ENCODE measurements around the gene KCNN1.
A peak's percentile ranks its signal among the peaks of the same experiment; 100 is the strongest.

Gene KCNN1

DNA sequence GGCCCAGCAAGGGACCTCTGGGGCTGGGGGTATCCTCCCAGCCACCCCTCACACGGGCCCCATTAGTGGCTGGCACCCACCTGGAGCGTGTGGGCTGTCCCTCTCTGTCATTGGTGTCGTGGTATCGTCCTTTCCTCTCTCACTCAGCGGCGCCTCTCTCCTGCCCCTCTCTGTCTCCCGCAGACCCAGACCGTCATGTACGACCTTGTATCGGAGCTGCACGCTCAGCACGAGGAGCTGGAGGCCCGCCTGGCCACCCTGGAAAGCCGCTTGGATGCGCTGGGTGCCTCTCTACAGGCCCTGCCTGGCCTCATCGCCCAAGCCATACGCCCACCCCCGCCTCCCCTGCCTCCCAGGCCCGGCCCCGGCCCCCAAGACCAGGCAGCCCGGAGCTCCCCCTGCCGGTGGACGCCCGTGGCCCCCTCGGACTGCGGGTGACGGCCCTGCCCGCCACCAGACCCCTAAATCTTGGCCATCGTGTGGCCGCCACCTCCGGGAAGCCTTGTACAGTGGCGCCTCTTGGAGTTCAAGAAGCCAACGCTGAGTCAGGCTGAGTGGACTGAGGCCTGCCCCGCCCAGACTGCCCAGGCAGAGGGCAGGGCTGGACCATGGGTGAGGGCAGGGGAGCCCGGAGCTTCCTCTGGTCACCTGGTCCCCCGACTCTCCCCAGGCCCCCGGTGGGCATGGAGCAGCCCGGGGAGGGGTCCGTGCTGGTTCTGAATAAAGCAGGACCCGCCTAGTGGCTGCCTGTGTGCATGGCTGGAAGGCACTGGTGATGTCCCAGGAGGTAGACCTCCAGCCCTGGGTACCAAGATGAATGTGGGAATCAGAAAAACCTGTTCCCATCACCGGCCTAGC lies 31.3 kb downstream of the KCNN1 start:
- DNase-seq (ENCODE audit: low read depth) = no peak
- TF ChIP-seq, protein P1, sequence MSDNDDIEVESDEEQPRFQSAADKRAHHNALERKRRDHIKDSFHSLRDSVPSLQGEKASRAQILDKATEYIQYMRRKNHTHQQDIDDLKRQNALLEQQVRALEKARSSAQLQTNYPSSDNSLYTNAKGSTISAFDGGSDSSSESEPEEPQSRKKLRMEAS (IDR thresholded peaks at IDR 0.05; ENCODE audit: low read depth, low read length) = no peak
- TF ChIP-seq MYC (IDR thresholded peaks at IDR 0.05; ENCODE audit: low read depth, low read length) = no peak
- TF ChIP-seq, protein P2, sequence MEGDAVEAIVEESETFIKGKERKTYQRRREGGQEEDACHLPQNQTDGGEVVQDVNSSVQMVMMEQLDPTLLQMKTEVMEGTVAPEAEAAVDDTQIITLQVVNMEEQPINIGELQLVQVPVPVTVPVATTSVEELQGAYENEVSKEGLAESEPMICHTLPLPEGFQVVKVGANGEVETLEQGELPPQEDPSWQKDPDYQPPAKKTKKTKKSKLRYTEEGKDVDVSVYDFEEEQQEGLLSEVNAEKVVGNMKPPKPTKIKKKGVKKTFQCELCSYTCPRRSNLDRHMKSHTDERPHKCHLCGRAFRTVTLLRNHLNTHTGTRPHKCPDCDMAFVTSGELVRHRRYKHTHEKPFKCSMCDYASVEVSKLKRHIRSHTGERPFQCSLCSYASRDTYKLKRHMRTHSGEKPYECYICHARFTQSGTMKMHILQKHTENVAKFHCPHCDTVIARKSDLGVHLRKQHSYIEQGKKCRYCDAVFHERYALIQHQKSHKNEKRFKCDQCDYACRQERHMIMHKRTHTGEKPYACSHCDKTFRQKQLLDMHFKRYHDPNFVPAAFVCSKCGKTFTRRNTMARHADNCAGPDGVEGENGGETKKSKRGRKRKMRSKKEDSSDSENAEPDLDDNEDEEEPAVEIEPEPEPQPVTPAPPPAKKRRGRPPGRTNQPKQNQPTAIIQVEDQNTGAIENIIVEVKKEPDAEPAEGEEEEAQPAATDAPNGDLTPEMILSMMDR (IDR thresholded peaks at IDR 0.05; ENCODE audit: low read depth, low read length) = no peak
- TF ChIP-seq POLR2A (IDR thresholded peaks at IDR 0.05; ENCODE audit: extremely low read depth, insufficient read length) = no peak
- no peak overlapping the region for H3K4me3 ChIP-seq (ENCODE audit: low read depth, low read length)

DNA sequence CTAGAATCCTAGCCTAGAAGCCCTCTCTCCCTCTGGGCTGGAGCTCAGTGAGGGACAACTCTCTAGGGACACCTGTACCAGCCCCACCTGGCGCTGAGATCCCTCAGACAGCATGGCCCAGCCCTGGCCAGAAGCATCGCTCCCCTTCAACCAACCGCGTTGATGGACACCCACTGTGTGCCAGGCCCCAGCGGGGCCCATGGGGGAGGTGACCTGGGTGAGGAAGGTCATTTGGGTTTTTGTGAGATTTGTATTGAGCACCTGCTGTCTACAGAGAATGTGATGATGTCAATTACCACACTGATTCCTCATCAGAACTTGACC lies 31.9 kb downstream of the KCNN1 start:
- DNase-seq (ENCODE audit: low read depth) = no peak
- TF ChIP-seq, protein P1 (IDR thresholded peaks at IDR 0.05; ENCODE audit: low read depth, low read length) = no peak
- no peak for TF ChIP-seq POLR2A (IDR thresholded peaks at IDR 0.05; ENCODE audit: extremely low read depth, insufficient read length)
- no peak for TF ChIP-seq MYC (IDR thresholded peaks at IDR 0.05; ENCODE audit: low read depth, low read length)
- TF ChIP-seq, protein P2 (IDR thresholded peaks at IDR 0.05; ENCODE audit: low read depth, low read length) = no peak
- no peak overlapping the region for H3K4me3 ChIP-seq (ENCODE audit: low read depth, low read length)

DNA sequence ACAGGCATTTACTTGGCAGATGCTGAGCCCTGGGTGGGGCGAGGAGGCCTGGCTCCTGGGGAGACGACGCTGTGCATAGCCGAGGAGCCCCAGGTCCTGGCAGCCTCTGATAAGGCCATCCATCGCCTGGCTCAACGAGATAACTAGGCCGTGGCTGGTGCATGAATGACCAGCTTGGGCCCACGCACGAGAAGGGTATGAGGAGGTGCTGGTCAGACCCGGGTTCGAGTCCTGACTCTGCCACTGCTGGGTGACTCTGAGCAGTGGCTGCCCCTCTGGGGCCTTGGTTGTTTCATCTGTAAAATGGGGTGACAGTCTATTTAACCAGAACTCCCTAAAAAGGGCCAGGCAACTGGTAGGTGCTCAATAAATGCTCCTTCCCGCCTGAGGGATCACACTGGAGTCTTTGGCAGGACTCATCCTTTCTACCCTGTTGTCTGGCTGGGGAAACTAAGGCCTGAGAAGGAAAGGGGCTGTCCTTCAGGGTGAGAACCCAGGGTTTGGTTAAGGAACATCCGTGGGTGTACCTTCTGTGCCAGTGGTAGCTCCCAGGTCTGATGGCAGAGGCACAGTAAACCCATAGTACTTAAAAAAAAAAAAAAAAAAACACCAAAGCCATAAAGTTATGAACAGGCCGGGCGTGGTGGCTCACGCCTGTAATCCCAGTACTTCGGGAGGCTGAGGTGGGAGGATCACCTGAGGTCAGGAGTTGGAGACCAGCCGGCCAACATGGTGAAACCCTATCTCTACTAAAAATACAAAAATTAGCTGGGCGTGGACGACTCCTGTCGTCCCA lies 33.0 kb downstream of the KCNN1 start:
- no peak for DNase-seq (ENCODE audit: low read depth)
- no peak overlapping the region for H3K4me3 ChIP-seq (ENCODE audit: low read depth, low read length)
- TF ChIP-seq, protein P2 (IDR thresholded peaks at IDR 0.05; ENCODE audit: low read depth, low read length) = no peak
- TF ChIP-seq POLR2A (IDR thresholded peaks at IDR 0.05; ENCODE audit: extremely low read depth, insufficient read length) (no peak), MYC (IDR thresholded peaks at IDR 0.05; ENCODE audit: low read depth, low read length) (no peak)
- TF ChIP-seq, protein P1 (IDR thresholded peaks at IDR 0.05; ENCODE audit: low read depth, low read length) = no peak

DNA sequence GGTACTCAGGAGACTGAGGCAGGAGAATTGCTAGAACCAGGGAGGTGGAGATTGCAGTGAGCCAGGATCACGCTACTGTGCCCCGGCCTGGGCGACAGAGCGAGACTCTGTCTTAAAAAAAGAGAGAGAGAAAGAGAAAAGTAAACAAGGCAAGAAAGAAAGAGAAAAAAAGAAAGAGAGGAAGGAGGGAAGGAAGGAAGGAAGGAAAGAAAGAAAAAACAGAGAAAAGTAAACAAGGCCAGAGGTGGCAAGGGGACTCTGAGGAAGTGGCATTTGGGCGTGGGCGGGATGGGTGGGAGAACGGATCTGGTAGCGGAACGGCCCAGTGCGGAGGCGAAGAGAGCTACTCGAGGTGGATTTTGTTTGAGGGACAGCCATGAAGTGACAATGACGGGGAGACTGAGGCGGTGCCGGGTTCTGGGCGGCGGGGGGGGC lies 33.6 kb downstream of the KCNN1 start:
- no peak overlapping the region for H3K4me3 ChIP-seq (ENCODE audit: low read depth, low read length)
- no peak for TF ChIP-seq POLR2A (IDR thresholded peaks at IDR 0.05; ENCODE audit: extremely low read depth, insufficient read length)
- TF ChIP-seq, protein P2 (IDR thresholded peaks at IDR 0.05; ENCODE audit: low read depth, low read length) = no peak
- no peak for TF ChIP-seq MYC (IDR thresholded peaks at IDR 0.05; ENCODE audit: low read depth, low read length)
- TF ChIP-seq, protein P1 (IDR thresholded peaks at IDR 0.05; ENCODE audit: low read depth, low read length) = no peak
- no peak for DNase-seq (ENCODE audit: low read depth)

DNA sequence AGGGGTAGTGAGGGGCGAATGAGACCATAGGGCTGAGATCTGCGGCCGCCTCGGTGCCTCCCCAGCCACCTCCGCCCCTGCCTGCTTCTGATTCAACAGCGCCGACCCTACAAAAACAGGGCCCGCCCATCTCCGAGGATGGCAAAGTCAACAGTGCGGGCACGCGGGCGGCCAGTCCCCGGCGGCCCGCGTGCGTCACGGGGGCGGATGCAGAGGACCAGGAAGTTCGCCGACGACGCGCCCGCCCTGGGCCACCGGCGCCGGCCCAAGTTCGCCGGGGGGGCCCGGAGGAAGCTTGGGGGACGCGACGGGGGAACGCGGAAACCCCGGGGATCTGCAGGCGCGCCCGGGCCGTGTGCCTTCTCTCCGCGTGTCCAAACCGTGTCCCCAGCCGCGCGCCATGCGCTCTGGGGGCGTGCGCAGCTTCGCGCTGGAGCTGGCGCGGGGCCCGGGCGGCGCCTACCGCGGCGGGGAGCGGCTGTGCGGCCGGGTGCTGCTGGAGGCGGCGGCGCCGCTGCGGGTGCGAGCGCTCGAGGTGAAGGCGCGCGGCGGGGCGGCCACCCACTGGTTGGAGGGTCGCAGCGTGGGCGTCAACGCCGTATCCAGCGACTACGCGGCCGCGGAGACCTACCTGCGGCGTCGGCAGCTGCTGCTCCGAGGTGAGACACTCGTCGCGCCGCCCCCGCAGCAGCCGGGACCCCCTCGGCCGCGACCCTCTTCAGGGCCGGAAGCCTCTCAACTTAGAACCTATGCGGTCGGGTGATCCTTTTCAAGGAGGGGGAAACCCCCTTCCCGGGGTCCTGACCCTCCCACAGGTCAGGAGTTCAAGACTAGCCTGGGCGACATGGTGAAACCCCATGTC lies 34.2 kb downstream of the KCNN1 start:
- TF ChIP-seq, protein P1 (IDR thresholded peaks at IDR 0.05; ENCODE audit: low read depth, low read length) = peak; percentile 88
- TF ChIP-seq, protein P2 (IDR thresholded peaks at IDR 0.05; ENCODE audit: low read depth, low read length) = no peak
- TF ChIP-seq MYC (IDR thresholded peaks at IDR 0.05; ENCODE audit: low read depth, low read length) (peak; percentile 93), POLR2A (IDR thresholded peaks at IDR 0.05; ENCODE audit: extremely low read depth, insufficient read length) (peak; percentile 42)
- DNase-seq (ENCODE audit: low read depth) = peak; percentile 93
- peak overlapping the region; percentile 78 for H3K4me3 ChIP-seq (ENCODE audit: low read depth, low read length)

Measured in NB4 (cell line).